T-cell (primary cell): ENCODE measurements around the gene FAM151A. TPM values are rescaled to one million over a fixed set of nuclear protein-coding genes. Genes with fewer than 3 reads are reported as not detected.

ENCODE experiments used
- ATAC-seq, 4 experiments: fragments of 200-7000 bp in 3 of 4; fragments of 150-1000 bp in 1 of 4; cut with Tn5 transposase; replicated peaks in 1 of 4; 1 replicate in 3 of 4; 2 replicates in 1 of 4; pipeline ENCODE4 v1.10.0; 2021; ENCODE audit warnings: moderate library complexity in 3 of 4, mild to moderate bottlenecking in 2 of 4, moderate number of reproducible peaks in 1 of 4
- CTCF ChIA-PET, 2 donors: fragments of 300-600 bp; sonication (Branson Sonifier 250); formaldehyde crosslinking; loops; one replicate each; lab custom pipeline; 2022; ENCODE audit warnings: antibody characterized with exemption in 2 of 2; lab: Charles Lee
- POLR2A ChIA-PET, 2 donors: fragments of 300-600 bp; sonication (Branson Sonifier 250); formaldehyde crosslinking; loops; one replicate each; lab custom pipeline; 2022; ENCODE audit warnings: antibody characterized with exemption in 2 of 2; lab: Charles Lee
- DNase-seq, 35 experiments: peaks; one replicate each; pipeline versions ENCODE4 v3.0.0 to v3.0.0-alpha.2; 2013 to 2023
- H3K27ac ChIP-seq: one replicate; pipeline ENCODE4 v1.5.1; 2013; ENCODE audit warnings: low read length
- H3K27me3 ChIP-seq, 2 experiments: replicated peaks in 1 of 2; 1 replicate in 1 of 2; 2 replicates in 1 of 2; pipeline versions ENCODE4 v1.6.1 to v1.7.0; 2013; ENCODE audit warnings: low read length in 1 of 2, mixed read lengths in 1 of 2; ENCODE audit not compliant: control insufficient read depth in 2 of 2, insufficient read depth in 2 of 2; ENCODE audit errors: extremely low read depth in 1 of 2
- H3K36me3 ChIP-seq, 2 donors: 1 replicate in 1 of 2; 2 replicates in 1 of 2; pipeline versions ENCODE4 v1.6.1 to v1.7.0; 2013; ENCODE audit warnings: low read length in 1 of 2; ENCODE audit not compliant: control insufficient read depth in 2 of 2, insufficient read depth in 1 of 2; ENCODE audit errors: extremely low read depth in 1 of 2
- H3K4me1 ChIP-seq, 2 experiments: 1 replicate in 1 of 2; 2 replicates in 1 of 2; pipeline versions ENCODE4 v1.6.1 to v1.7.0; 2013; ENCODE audit warnings: low read length in 2 of 2, mixed read lengths in 1 of 2; ENCODE audit not compliant: insufficient read depth in 2 of 2, control insufficient read depth in 1 of 2; ENCODE audit errors: extremely low read depth in 1 of 2
- H3K4me3 ChIP-seq, 2 donors: 1 replicate in 1 of 2; 2 replicates in 1 of 2; pipeline versions ENCODE4 v1.5.1 to v1.7.0; 2013; ENCODE audit warnings: mild to moderate bottlenecking in 2 of 2, low read length in 1 of 2, moderate library complexity in 1 of 2; ENCODE audit not compliant: control insufficient read depth in 1 of 2; ENCODE audit errors: extremely low read depth in 1 of 2
- H3K9me3 ChIP-seq: 2 replicates; pipeline ENCODE4 v1.7.0; 2013
- H3K27ac Mint-ChIP-seq, 2 donors: one replicate each; pipeline ENCODE4 v1.8.0; 2020 to 2021; ENCODE audit warnings: mild to moderate bottlenecking in 2 of 2, mixed read lengths in 2 of 2
- H3K27me3 Mint-ChIP-seq, 2 donors: one replicate each; pipeline ENCODE4 v1.8.0; 2021 to 2022; ENCODE audit warnings: mixed read lengths in 2 of 2
- H3K36me3 Mint-ChIP-seq: one replicate; pipeline ENCODE4 v1.8.0; 2021; ENCODE audit warnings: mixed read lengths
- H3K4me1 Mint-ChIP-seq, 3 donors: one replicate each; pipeline ENCODE4 v1.8.0; 2020 to 2022; ENCODE audit warnings: mixed read lengths in 3 of 3, mild to moderate bottlenecking in 1 of 3
- H3K4me3 Mint-ChIP-seq, 3 donors: one replicate each; pipeline ENCODE4 v1.8.0; 2020 to 2022; ENCODE audit warnings: mild to moderate bottlenecking in 3 of 3, mixed read lengths in 3 of 3, moderate library complexity in 3 of 3
- H3K9me3 Mint-ChIP-seq, 3 donors: one replicate each; pipeline ENCODE4 v1.8.0; 2020 to 2022; ENCODE audit warnings: mixed read lengths in 3 of 3
- WGBS: methylation state at CpG from one replicate; pipeline ENCODE4 v1.1.5; 2013; ENCODE audit warnings: missing lambda C conversion rate; ENCODE audit not compliant: insufficient coverage; 5-methylcytosine and 5-hydroxymethylcytosine counted together
- total RNA-seq, 35 experiments: library from RNA in 6 of 35; stranded (reverse) in 6 of 35; fragments of 120-200 nt in 1 of 35; gene quantifications; one replicate each; pipeline versions ENCODE4 v1.2.1 to v1.2.4 and lab custom pipeline; 2013 to 2026

The FAM151A gene
- total RNA-seq, 5 donors from 2014 or later (not counting 1 experiment from before 2014, with no cell fraction given), result not detected

- H3K9me3 ChIP-seq, result no peaks in the 10 kb centered on the region
- no peak for ATAC-seq
- no peaks in the 10 kb centered on the region for H3K4me1 ChIP-seq
- Mint-ChIP-seq H3K9me3 (no peaks in the 10 kb centered on the region), H3K27me3 (no peaks in the 10 kb centered on the region), H3K27ac (no peak overlapping the region), H3K4me3 (no peak overlapping the region), H3K4me1 (no peaks in the 10 kb centered on the region), H3K36me3 (no peaks in the 10 kb centered on the region)
- no peak for DNase-seq
- CTCF ChIA-PET, result interaction anchor here in 1 of 2 donors (0.5 kb wide), 1 partner anchor 28 kb away, joined by 12 read pairs; no protein-coding TSS in a partner anchor
- H3K36me3 ChIP-seq, result no peaks in the 10 kb centered on the region
- no peak overlapping the region for H3K27ac ChIP-seq
- peaks cover 0 to 13% of the 10 kb centered on the region in 2 experiments for H3K27me3 ChIP-seq
- 91% methylated on average over 9 of the region's 18 CpGs for WGBS
- H3K4me3 ChIP-seq, result no peak overlapping the region
- POLR2A ChIA-PET, result no interaction called here
These were observed 12.4 kb downstream of the FAM151A start for GRCh38 chr1:54610601-54611580.

DNA sequence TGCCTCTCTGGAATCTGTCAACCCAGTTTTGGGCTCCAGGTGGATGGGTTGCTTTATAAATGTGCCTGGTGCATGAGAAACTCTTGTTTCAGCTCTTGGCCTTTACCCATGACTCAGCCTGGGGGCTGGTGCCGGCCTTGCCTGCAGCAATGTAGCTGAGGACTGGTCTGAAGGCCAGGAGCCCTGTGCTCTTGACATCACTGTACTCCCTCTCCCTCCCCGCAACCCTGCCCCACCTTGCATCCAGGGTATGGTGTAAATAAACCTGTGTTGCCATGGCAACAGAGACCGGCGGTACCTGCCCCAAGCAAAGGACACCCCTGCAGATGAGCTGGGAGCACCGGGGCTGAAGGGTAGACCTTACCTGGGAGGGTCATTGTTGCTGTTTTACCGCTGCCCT, 13.3 kb downstream of the FAM151A start:
- peaks cover 4 to 5% (median 5%) of the 10 kb centered on the region in 3 donors for H3K4me1 Mint-ChIP-seq
- Histone ChIP-seq H3K4me1 (peaks cover 0 to 2% of the 10 kb centered on the region in 2 experiments), H3K27ac (no peak overlapping the region), H3K4me3 (no peak overlapping the region), H3K27me3 (peaks cover 0 to 11% of the 10 kb centered on the region in 2 experiments), H3K36me3 (no peaks in the 10 kb centered on the region), H3K9me3 (no peaks in the 10 kb centered on the region)
- ATAC-seq (no peak), DNase-seq (no peak)
- H3K36me3 Mint-ChIP-seq, result no peaks in the 10 kb centered on the region
- no peaks in the 10 kb centered on the region for H3K9me3 Mint-ChIP-seq
- no peak overlapping the region for H3K27ac Mint-ChIP-seq
- no peaks in the 10 kb centered on the region for H3K27me3 Mint-ChIP-seq
- ChIA-PET CTCF (no interaction called here), POLR2A (no interaction called here)
- WGBS, result 42% methylated on average over 2 of the region's 6 CpGs
- no peak overlapping the region for H3K4me3 Mint-ChIP-seq

GRCh38 chr1:54609301-54609921, 13.9 kb downstream of the FAM151A start:
- POLR2A ChIA-PET, result no interaction called here
- CTCF ChIA-PET, result no interaction called here
- WGBS, result 88% methylated on average over 16 of the region's 16 CpGs

DNA sequence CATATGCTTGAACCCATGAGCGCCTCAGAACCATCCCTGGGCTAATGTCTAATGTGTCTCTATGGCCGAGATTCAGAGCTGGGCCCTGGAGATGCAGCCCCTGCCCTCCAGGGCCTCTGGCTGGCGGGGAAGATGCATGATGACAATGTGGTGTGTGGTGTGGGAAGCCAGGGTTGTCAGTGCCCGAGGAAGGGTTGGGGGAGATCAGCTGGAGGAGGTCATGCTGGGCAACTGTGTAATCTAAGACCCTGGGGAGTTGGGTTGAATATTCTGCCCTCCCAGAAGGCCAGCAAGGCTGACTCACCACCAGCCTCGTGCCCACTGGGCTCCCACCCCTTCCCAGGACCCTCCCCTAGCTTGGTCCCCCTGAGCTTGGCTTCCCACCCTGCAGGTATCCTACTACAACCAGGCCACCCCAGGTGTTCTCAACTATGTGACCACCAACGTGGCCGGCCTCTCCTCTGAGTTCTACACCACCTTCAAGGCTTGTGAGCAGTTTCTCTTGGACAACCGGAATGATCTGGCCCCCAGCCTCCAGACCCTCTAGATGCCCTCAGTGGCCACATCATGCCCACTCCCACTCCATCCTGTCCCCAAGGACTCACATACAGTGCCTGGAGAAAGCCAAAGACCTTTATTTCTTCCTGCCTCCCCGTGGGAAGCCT, 14.6 kb downstream of the FAM151A start:
- WGBS, result 71% methylated on average over 8 of the region's 9 CpGs
- peaks cover 0 to 11% of the 10 kb centered on the region in 2 experiments for H3K27me3 ChIP-seq
- Mint-ChIP-seq H3K4me3 (no peak overlapping the region), H3K36me3 (no peaks in the 10 kb centered on the region), H3K27me3 (no peaks in the 10 kb centered on the region), H3K4me1 (peaks cover 14 to 16% (median 15%) of the 10 kb centered on the region in 3 donors), H3K27ac (no peak overlapping the region), H3K9me3 (no peaks in the 10 kb centered on the region)
- ChIA-PET CTCF (no interaction called here), POLR2A (no interaction called here)
- no peaks in the 10 kb centered on the region for H3K9me3 ChIP-seq
- ATAC-seq (no peak), DNase-seq (no peak)
- peaks cover 0 to 16% of the 10 kb centered on the region in 2 experiments for H3K4me1 ChIP-seq
- H3K27ac ChIP-seq, result no peak overlapping the region
- no peaks in the 10 kb centered on the region for H3K36me3 ChIP-seq
- no peak overlapping the region for H3K4me3 ChIP-seq

More at GRCh38 chr1:54609301-54609921, 13.9 kb downstream of the FAM151A start:
- Histone ChIP-seq H3K27me3 (peaks cover 0 to 11% of the 10 kb centered on the region in 2 experiments), H3K4me1 (peaks cover 0 to 9% of the 10 kb centered on the region in 2 experiments), H3K27ac (no peak overlapping the region), H3K36me3 (no peaks in the 10 kb centered on the region), H3K9me3 (no peaks in the 10 kb centered on the region), H3K4me3 (no peak overlapping the region)
- Mint-ChIP-seq H3K9me3 (no peaks in the 10 kb centered on the region), H3K27me3 (no peaks in the 10 kb centered on the region), H3K36me3 (no peaks in the 10 kb centered on the region), H3K27ac (no peak overlapping the region), H3K4me1 (peaks cover 10 to 11% (median 11%) of the 10 kb centered on the region in 3 donors), H3K4me3 (no peak overlapping the region)
- DNase-seq, result no peak
- no peak for ATAC-seq

DNA sequence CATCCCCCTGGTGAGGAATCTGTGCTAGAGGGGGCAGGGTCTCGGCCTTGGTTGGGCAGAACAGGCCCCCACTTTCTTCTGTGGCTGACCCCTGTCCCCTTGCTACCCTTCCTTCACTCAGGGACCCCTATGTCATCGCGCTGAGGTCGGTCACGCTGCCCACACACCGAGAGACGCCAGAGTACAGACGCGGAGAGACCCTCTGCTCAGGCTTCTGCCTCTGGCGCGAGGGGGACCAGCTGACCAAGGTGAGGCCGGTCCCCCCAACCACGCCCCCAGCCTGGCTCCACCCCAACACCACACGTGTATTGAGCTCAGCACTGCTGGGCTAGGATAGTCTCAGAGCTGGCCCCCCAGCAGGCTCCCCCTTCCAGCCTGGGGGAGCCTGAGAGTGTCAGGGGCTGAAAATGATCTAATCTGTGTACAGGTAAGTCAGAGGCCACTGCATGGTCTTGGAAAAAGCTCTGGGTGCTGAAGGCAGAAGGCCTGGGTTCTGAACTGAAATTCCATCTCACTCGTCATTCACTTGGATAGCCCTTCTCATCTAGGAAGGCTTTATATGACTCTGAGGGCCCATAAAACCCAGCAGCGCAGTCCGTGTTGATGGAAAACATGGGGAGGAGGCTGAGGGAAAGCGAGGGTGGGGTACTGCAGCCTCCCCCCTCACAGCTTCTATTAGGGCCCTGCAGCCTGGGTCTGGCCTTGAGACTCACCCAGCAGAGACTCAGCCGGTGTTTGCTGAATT, 15.3 kb downstream of the FAM151A start:
- no peaks in the 10 kb centered on the region for H3K36me3 ChIP-seq
- H3K9me3 Mint-ChIP-seq, result no peaks in the 10 kb centered on the region
- no peak overlapping the region for H3K4me3 ChIP-seq
- peaks cover 0 to 11% of the 10 kb centered on the region in 2 experiments for H3K27me3 ChIP-seq
- peaks cover 14 to 16% (median 15%) of the 10 kb centered on the region in 3 donors for H3K4me1 Mint-ChIP-seq
- H3K27ac ChIP-seq, result no peak overlapping the region
- ChIA-PET CTCF (no interaction called here), POLR2A (no interaction called here)
- peaks cover 0 to 17% of the 10 kb centered on the region in 2 experiments for H3K4me1 ChIP-seq
- ATAC-seq (no peak), DNase-seq (no peak)
- no peaks in the 10 kb centered on the region for H3K9me3 ChIP-seq
- 91% methylated on average over 8 of the region's 19 CpGs for WGBS
- no peak overlapping the region for H3K4me3 Mint-ChIP-seq
- H3K27me3 Mint-ChIP-seq, result no peaks in the 10 kb centered on the region
- H3K27ac Mint-ChIP-seq, result no peak overlapping the region
- no peaks in the 10 kb centered on the region for H3K36me3 Mint-ChIP-seq

GRCh38 chr1:54606990-54607325, 16.4 kb downstream of the FAM151A start:
- no peak for ATAC-seq
- no peaks in the 10 kb centered on the region for H3K36me3 ChIP-seq
- Mint-ChIP-seq H3K27me3 (no peaks in the 10 kb centered on the region), H3K4me3 (no peak overlapping the region), H3K27ac (no peak overlapping the region), H3K4me1 (peaks cover 14 to 16% (median 15%) of the 10 kb centered on the region in 3 donors), H3K9me3 (no peaks in the 10 kb centered on the region), H3K36me3 (no peaks in the 10 kb centered on the region)
- H3K27ac ChIP-seq, result no peak overlapping the region
- CTCF ChIA-PET, result no interaction called here
- 94% methylated on average over 9 of the region's 13 CpGs for WGBS
- H3K4me1 ChIP-seq, result peaks cover 0 to 17% of the 10 kb centered on the region in 2 experiments
- POLR2A ChIA-PET, result no interaction called here
- DNase-seq, result no peak
- peaks cover 0 to 5% of the 10 kb centered on the region in 2 experiments for H3K27me3 ChIP-seq
- no peak overlapping the region for H3K4me3 ChIP-seq
- no peaks in the 10 kb centered on the region for H3K9me3 ChIP-seq
